OCI-LY1 (cell line): ENCODE results near the gene GRK1.

Experiments
- H2AFZ ChIP-seq: fragments of 200-600 bp; sonication (generic), shearing (Covaris generic); 2 replicates; pipeline ENCODE4 v1.6.0; 2014; ENCODE audit warnings: antibody characterized with exemption, mild to moderate bottlenecking, low read length
- H3F3A ChIP-seq: fragments of 200-600 bp; sonication (generic), shearing (Covaris generic); 2 replicates; pipeline ENCODE4 v1.6.0; 2014; ENCODE audit warnings: mild to moderate bottlenecking, antibody characterized with exemption, low read length, moderate library complexity; ENCODE audit not compliant: insufficient read depth
- H3K27ac ChIP-seq: fragments of 200-600 bp; sonication (generic); 2 replicates; pipeline ENCODE4 v1.5.1; 2014; ENCODE audit warnings: low read length, mixed run types, mild to moderate bottlenecking, low read depth; ENCODE audit not compliant: poor library complexity, severe bottlenecking
- H3K27me3 ChIP-seq: fragments of 200-600 bp; sonication (generic); 2 replicates; pipeline ENCODE4 v1.6.0; 2014; ENCODE audit warnings: antibody characterized with exemption, mild to moderate bottlenecking, low read length, moderate library complexity; ENCODE audit not compliant: insufficient read depth
- H3K36me3 ChIP-seq: fragments of 200-600 bp; sonication (generic); 2 replicates; pipeline ENCODE4 v1.6.1; 2014; ENCODE audit warnings: mild to moderate bottlenecking, antibody characterized with exemption, low read length, moderate library complexity, mixed read lengths; ENCODE audit not compliant: insufficient read depth
- H3K4me1 ChIP-seq: fragments of 200-600 bp; sonication (generic); 2 replicates; pipeline ENCODE4 v1.5.1; 2014; ENCODE audit warnings: mild to moderate bottlenecking, low read length, moderate library complexity; ENCODE audit not compliant: insufficient read depth, severe bottlenecking
- H3K4me2 ChIP-seq: fragments of 200-600 bp; sonication (generic), shearing (Covaris generic); 2 replicates; pipeline ENCODE4 v1.6.1; 2014; ENCODE audit warnings: low read length
- H3K4me3 ChIP-seq: fragments of 200-600 bp; sonication (generic); 2 replicates; pipeline ENCODE4 v1.5.1; 2014; ENCODE audit warnings: low read length, low read depth, mild to moderate bottlenecking, mixed read lengths; ENCODE audit not compliant: poor library complexity, severe bottlenecking
- H3K79me2 ChIP-seq: fragments of 200-600 bp; shearing (Covaris generic); 2 replicates; pipeline ENCODE4 v1.6.1; 2016; ENCODE audit warnings: mixed run types, low read length, mixed read lengths; ENCODE audit not compliant: insufficient read depth
- H3K9ac ChIP-seq: fragments of 200-600 bp; sonication (generic), shearing (Covaris generic); 2 replicates; pipeline ENCODE4 v1.6.1; 2014; ENCODE audit warnings: mild to moderate bottlenecking, low read length, mixed read lengths
- H3K9me2 ChIP-seq: fragments of 200-600 bp; sonication (generic), shearing (Covaris generic); 2 replicates; pipeline ENCODE4 v1.6.1; 2014; ENCODE audit warnings: low read depth, mild to moderate bottlenecking, low read length, mixed read lengths
- H3K9me3 ChIP-seq: fragments of 200-600 bp; shearing (Covaris generic); 2 replicates; pipeline ENCODE4 v1.6.1; 2014; ENCODE audit warnings: low read length, mixed read lengths
- H4K20me1 ChIP-seq: fragments of 200-600 bp; sonication (generic), shearing (Covaris generic); 2 replicates; pipeline ENCODE4 v1.6.0; 2016; ENCODE audit warnings: mild to moderate bottlenecking, low read length; ENCODE audit not compliant: insufficient read depth
- CTCF ChIP-seq: fragments of 200-600 bp; sonication (generic), shearing (Covaris generic); IDR thresholded peaks from 2 replicates; pipeline ENCODE4 v1.5.1; 2017; ENCODE audit warnings: mild to moderate bottlenecking, antibody characterized with exemption, low read length, moderate library complexity, mixed read lengths
- EZH2 ChIP-seq: fragments of 200-600 bp; sonication (generic), shearing (Covaris generic); IDR thresholded peaks from 2 replicates; pipeline ENCODE4 v1.8.0; 2017; ENCODE audit warnings: borderline replicate concordance, mixed run types, mild to moderate bottlenecking, antibody characterized with exemption, low read length, moderate library complexity, mixed read lengths

The GRK1 gene

GRCh38 chr13:113761136-113761535, 94.1 kb downstream of the GRK1 start:
- no peaks in the 10 kb centered on the region for H3K9me3 ChIP-seq
- no peak overlapping the region for H3K4me2 ChIP-seq
- no peak overlapping the region for H2AFZ ChIP-seq
- no peak overlapping the region for H3K27ac ChIP-seq
- peaks cover 15% of the 10 kb centered on the region for H3K27me3 ChIP-seq
- H3F3A ChIP-seq, result 0 out of 2 replicates have a peak, but pooled peaks cover 3% of the 10 kb centered on the region
- H3K9ac ChIP-seq, result no peak overlapping the region
- H3K9me2 ChIP-seq, result no peaks in the 10 kb centered on the region
- H3K4me3 ChIP-seq, result no peak overlapping the region
- TF ChIP-seq CTCF, result no peak
- no peak for TF ChIP-seq EZH2
- no peaks in the 10 kb centered on the region for H3K36me3 ChIP-seq
- H3K79me2 ChIP-seq, result no peaks in the 10 kb centered on the region
- peaks cover 10% of the 10 kb centered on the region for H3K4me1 ChIP-seq
- H4K20me1 ChIP-seq, result no peaks in the 10 kb centered on the region

- Histone ChIP-seq H3K4me1 (peaks cover 10% of the 10 kb centered on the region), H2AFZ (no peak overlapping the region), H3F3A (0 out of 2 replicates have a peak, but pooled peaks cover 1% of the 10 kb centered on the region), H3K9me3 (no peaks in the 10 kb centered on the region), H3K27me3 (peaks cover 15% of the 10 kb centered on the region), H4K20me1 (no peaks in the 10 kb centered on the region), H3K27ac (no peak overlapping the region), H3K9me2 (no peaks in the 10 kb centered on the region), H3K36me3 (no peaks in the 10 kb centered on the region), H3K79me2 (no peaks in the 10 kb centered on the region), H3K4me2 (no peak overlapping the region), H3K9ac (no peak overlapping the region), H3K4me3 (no peak overlapping the region)
- TF ChIP-seq EZH2 (no peak), CTCF (no peak)
These were observed 95.1 kb downstream of the GRK1 start for GRCh38 chr13:113762075-113762474.

GRCh38 chr13:113762538-113762937, 95.5 kb downstream of the GRK1 start:
- Histone ChIP-seq H3K79me2 (no peaks in the 10 kb centered on the region), H3K4me1 (peaks cover 10% of the 10 kb centered on the region), H3K9me3 (no peaks in the 10 kb centered on the region), H3K4me3 (no peak overlapping the region), H3K9me2 (no peaks in the 10 kb centered on the region), H3K27me3 (peaks cover 15% of the 10 kb centered on the region), H3K36me3 (no peaks in the 10 kb centered on the region), H3K4me2 (no peak overlapping the region), H3K27ac (no peak overlapping the region), H2AFZ (no peak overlapping the region), H3K9ac (no peak overlapping the region), H4K20me1 (no peaks in the 10 kb centered on the region), H3F3A (no peaks in the 10 kb centered on the region)
- TF ChIP-seq CTCF, result no peak
- no peak for TF ChIP-seq EZH2
